Activated B cell treated with CpG ODN at 0.5 μM for 24 hours (primary cell): ENCODE measurements around the gene FAF1. TPM values are rescaled to one million over a fixed set of nuclear protein-coding genes. Genes with fewer than 3 reads are reported as not detected.
A peak's percentile ranks its signal among the peaks of the same experiment; 100 is the strongest.

Experiments
- ATAC-seq: fragments of 200-7000 bp; cut with Tn5 transposase; one replicate; pipeline ENCODE4 v1.10.0; 2021; ENCODE audit warnings: low read depth, mild to moderate bottlenecking, moderate library complexity
- CTCF ChIA-PET: fragments of 350-600 bp; sonication (Branson Sonifier 250); formaldehyde crosslinking; loops from one replicate; lab custom pipeline; 2021; ENCODE audit warnings: antibody characterized with exemption; lab: Charles Lee
- POLR2A ChIA-PET: fragments of 350-600 bp; sonication (Branson Sonifier 250); formaldehyde crosslinking; loops from one replicate; lab custom pipeline; 2021; ENCODE audit warnings: antibody characterized with exemption; lab: Charles Lee
- DNase-seq: peaks from one replicate; pipeline ENCODE4 v3.0.0; 2022
- H3K27ac Mint-ChIP-seq: one replicate; pipeline ENCODE4 v1.8.0; 2020; ENCODE audit warnings: mixed read lengths
- H3K27me3 Mint-ChIP-seq: one replicate; pipeline ENCODE4 v1.8.0; 2021; ENCODE audit warnings: mixed read lengths
- H3K36me3 Mint-ChIP-seq: one replicate; pipeline ENCODE4 v1.8.0; 2021; ENCODE audit warnings: low read depth, mixed read lengths
- H3K4me1 Mint-ChIP-seq: one replicate; pipeline ENCODE4 v1.8.0; 2021; ENCODE audit warnings: mixed read lengths
- H3K4me3 Mint-ChIP-seq: one replicate; pipeline ENCODE4 v1.8.0; 2020; ENCODE audit warnings: mild to moderate bottlenecking, mixed read lengths
- H3K9me3 Mint-ChIP-seq: one replicate; pipeline ENCODE4 v1.8.0; 2020; ENCODE audit warnings: mixed read lengths
- intact Hi-C: fragments of 100-400 bp; cut with micrococcal nuclease; formaldehyde crosslinking; loops from one replicate; pipeline ENCODE4 v1.15.1; 2024
- total RNA-seq: library from RNA; stranded (reverse); gene quantifications from 2 replicates; pipeline ENCODE4 v1.2.3, GENCODE V29; 2022
- TF ChIP-seq, protein P1 (sequence below): fragments of 200-600 bp; IDR thresholded peaks from one replicate; pipeline ENCODE4 v1.8.0; 2022; ENCODE audit warnings: antibody characterized with exemption, mild to moderate bottlenecking

Gene FAF1
- total RNA-seq, 1 donor from 2014 or later: 61.7 TPM

DNA sequence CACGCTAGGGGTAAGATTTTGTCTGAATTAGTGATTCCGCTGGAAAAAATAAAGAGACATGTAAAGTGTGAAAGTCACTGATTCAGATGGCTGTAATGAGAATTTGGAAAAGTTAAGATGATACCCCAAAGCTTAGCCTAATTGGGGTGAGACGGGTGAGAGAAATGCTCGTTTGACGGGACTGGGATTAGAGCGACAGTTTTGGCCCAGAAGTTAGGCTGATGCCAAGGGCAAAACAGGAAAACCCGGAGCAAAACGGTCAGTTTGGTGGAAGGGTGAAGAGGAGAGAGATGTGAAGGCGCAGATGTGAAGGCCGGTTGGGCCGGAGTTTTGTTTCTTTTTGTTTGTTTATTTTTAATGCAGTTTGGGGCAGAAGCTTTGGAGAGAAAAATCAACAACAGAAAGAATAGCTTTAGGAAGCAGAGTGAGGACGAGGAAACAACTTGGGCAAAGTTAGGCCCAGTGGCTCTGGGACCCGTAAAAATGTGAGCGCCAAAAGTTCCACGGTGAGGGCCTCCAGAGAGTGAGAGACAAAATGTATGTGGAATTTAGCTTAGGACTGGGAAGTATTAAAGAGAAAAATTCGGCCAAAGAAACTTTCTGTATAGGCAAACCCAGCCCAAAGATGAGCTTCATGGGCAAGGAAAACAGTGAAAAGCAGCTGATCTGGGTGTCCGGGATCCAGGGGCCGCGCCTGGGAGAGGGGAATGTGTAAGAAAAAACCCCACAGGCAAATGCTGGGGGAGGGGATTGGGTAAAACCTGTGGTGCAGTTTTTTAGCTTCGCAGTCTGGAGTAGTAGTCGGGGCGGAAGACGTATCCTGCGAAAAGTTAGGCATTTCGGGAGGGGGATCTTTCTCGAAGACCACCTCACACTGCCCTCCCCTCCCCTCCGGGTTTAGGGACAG, 538.0 kb downstream of the FAF1 start:
- CTCF ChIA-PET: no interaction called here
- Mint-ChIP-seq H3K27me3 (peaks cover 69% of the 10 kb centered on the region), H3K27ac (peak overlapping the region; percentile 54), H3K4me1 (peaks cover 57% of the 10 kb centered on the region), H3K4me3 (peak overlapping the region; percentile 45), H3K9me3 (no peaks in the 10 kb centered on the region), H3K36me3 (peaks cover 2% of the 10 kb centered on the region)
- DNase-seq (no peak), ATAC-seq (no peak)
- intact Hi-C loops: loop anchor here (10.0 kb wide), 1 partner anchor 553 kb away; the partner anchor contains the start of gene CDKN2C
- TF ChIP-seq, protein P1, sequence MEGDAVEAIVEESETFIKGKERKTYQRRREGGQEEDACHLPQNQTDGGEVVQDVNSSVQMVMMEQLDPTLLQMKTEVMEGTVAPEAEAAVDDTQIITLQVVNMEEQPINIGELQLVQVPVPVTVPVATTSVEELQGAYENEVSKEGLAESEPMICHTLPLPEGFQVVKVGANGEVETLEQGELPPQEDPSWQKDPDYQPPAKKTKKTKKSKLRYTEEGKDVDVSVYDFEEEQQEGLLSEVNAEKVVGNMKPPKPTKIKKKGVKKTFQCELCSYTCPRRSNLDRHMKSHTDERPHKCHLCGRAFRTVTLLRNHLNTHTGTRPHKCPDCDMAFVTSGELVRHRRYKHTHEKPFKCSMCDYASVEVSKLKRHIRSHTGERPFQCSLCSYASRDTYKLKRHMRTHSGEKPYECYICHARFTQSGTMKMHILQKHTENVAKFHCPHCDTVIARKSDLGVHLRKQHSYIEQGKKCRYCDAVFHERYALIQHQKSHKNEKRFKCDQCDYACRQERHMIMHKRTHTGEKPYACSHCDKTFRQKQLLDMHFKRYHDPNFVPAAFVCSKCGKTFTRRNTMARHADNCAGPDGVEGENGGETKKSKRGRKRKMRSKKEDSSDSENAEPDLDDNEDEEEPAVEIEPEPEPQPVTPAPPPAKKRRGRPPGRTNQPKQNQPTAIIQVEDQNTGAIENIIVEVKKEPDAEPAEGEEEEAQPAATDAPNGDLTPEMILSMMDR: no peak
- POLR2A ChIA-PET: no interaction called here

GRCh38 chr1:50421366-50421748, 538.7 kb downstream of the FAF1 start:
- H3K4me3 Mint-ChIP-seq: peak overlapping the region; percentile 20
- intact Hi-C loops: loop anchor here (10.0 kb wide), 1 partner anchor 553 kb away; the partner anchor contains the start of gene CDKN2C
- ChIA-PET CTCF (no interaction called here), POLR2A (no interaction called here)
- ATAC-seq (no peak), DNase-seq (no peak)
- H3K36me3 Mint-ChIP-seq: peaks cover 2% of the 10 kb centered on the region
- H3K4me1 Mint-ChIP-seq: peaks cover 63% of the 10 kb centered on the region
- peaks cover 73% of the 10 kb centered on the region for H3K27me3 Mint-ChIP-seq
- H3K27ac Mint-ChIP-seq: no peak overlapping the region
- no peaks in the 10 kb centered on the region for H3K9me3 Mint-ChIP-seq
- TF ChIP-seq, protein P1: no peak

DNA sequence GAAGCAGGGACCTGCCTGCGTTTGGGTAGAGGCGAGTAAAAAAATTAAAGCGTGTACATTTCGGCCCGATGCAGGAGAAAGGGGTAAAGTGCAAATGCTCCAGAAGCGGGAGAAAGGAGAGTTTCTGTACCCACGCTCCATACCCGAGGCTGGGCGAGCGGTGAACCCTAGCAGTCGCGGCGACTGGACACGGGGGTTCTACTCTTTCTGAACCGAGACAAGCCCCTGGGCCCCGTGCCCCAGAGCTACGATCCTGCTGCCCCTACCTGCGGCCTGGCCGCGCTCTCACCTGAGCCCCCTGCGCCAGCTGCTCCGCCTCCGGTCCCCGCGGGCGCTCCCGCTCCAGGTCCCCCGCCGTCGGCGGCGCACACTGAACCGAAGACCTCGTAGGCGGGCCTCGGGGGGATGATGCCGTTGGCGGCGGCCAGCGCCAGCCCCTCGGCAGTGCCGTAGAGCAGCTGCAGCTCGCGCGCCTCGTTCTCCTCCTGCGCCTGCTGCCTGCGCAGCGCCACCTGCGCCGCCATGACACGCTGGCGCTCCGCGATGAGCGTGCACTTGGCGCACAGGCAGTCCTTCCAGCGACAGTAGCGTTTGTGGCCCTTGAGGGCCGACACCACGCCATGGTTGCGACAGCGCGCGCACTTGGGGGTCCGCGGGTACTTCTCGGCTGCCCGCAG, 539.2 kb downstream of the FAF1 start:
- no peaks in the 10 kb centered on the region for H3K9me3 Mint-ChIP-seq
- DNase-seq (no peak), ATAC-seq (no peak)
- intact Hi-C loops: loop anchor here (10.0 kb wide), 1 partner anchor 554 kb away; the partner anchor contains the start of gene CDKN2C
- ChIA-PET POLR2A (no interaction called here), CTCF (no interaction called here)
- TF ChIP-seq, protein P1: no peak
- peaks cover 63% of the 10 kb centered on the region for H3K4me1 Mint-ChIP-seq
- H3K4me3 Mint-ChIP-seq: peak overlapping the region; percentile 33
- H3K27me3 Mint-ChIP-seq: peaks cover 71% of the 10 kb centered on the region
- no peak overlapping the region for H3K27ac Mint-ChIP-seq
- peaks cover 2% of the 10 kb centered on the region for H3K36me3 Mint-ChIP-seq

DNA sequence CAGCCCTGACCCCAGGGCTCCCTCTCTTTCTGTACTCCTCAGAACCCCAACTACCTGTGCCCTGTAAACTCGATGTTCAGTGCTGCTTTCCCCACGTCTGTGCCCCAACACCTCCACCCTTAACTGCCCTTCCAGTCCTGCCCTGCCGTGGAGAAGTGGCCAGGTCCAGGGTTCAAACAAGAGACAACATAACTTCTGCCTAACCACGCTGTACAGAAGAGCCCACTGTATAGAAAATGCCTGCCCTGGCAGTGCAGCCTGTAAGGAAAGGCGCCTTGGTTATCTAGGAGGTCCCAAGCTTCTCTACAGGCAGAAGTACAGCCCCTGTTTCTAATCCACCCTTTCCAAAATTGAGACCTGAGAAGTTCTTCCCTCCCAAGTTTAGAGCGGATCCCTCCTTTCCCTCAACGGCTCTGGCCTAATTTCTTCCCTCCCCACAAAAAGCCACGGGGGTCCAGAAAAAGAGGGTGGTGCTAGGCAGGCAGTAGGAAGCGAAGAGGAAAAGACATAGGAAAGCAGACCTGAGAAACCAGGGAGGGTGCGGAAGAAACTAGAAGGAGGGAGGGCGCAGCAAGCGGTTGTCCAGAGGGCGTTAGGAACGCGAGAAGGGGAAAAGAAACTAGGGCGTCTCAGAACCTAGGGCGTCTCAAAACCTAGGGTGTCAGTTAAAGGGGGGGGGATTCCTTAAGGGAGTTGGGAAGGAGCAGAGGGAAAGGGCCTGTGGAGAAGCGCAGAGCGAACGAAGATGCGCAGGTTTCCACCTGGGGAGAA, 540.0 kb downstream of the FAF1 start:
- TF ChIP-seq, protein P1: no peak
- CTCF ChIA-PET: no interaction called here
- ATAC-seq (no peak), DNase-seq (no peak)
- peaks cover 2% of the 10 kb centered on the region for H3K36me3 Mint-ChIP-seq
- H3K4me1 Mint-ChIP-seq: peaks cover 60% of the 10 kb centered on the region
- POLR2A ChIA-PET: no interaction called here
- peak overlapping the region; percentile 33 for H3K4me3 Mint-ChIP-seq
- no peaks in the 10 kb centered on the region for H3K9me3 Mint-ChIP-seq
- intact Hi-C loops: loop anchor here (10.0 kb wide), 1 partner anchor 555 kb away; the partner anchor contains the start of gene CDKN2C
- peak overlapping the region; percentile 14 for H3K27ac Mint-ChIP-seq
- peaks cover 70% of the 10 kb centered on the region for H3K27me3 Mint-ChIP-seq
